Measurements from ENCODE around the gene SLC22A23.

Gene SLC22A23

DNA sequence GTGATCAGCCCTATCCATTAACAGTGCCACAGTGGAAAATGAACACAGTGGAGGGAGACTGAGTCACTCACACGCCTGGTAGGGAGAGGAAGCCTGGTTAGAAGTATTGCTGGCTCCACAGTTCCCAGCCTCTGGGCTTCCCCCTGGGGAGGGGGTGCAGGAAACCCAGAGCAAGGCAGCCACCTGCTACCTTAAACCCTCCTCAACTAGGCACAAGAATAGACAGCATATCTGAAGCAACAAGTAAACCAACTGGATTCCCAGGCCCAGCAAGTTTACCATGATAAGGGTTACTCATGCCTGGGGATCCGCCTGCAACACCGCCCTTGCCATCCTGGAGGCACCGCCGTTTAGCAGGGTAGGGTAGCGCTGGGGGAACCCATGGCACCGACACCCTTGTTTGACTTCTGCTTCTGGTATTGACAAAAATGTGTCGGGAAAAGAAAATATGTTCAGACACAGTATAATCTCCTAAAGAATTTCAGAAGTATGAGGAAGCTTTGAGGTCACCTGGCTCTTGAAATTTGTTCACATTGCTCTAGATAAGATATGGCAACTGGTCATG, 38.3 kb downstream of the SLC22A23 start:
- no peaks in the 10 kb centered on the region for H3K36me3 ChIP-seq (ENCODE audit: control insufficient read depth, insufficient read depth, low read length)
- H3K4me3 ChIP-seq (ENCODE audit: low read depth, low read length) = no peak overlapping the region
- H3K27me3 ChIP-seq (ENCODE audit: control insufficient read depth, insufficient read depth, low read length) = no peaks in the 10 kb centered on the region
- peaks cover 85% of the 10 kb centered on the region for H3K4me1 ChIP-seq (ENCODE audit: control insufficient read depth, insufficient read depth, low read length)
- H3K27ac ChIP-seq (ENCODE audit: low read depth, low read length) = no peak overlapping the region
- H3K9ac ChIP-seq (ENCODE audit: low read depth, low read length) = no peak overlapping the region
- no peaks in the 10 kb centered on the region for H3K9me3 ChIP-seq (ENCODE audit: control insufficient read depth, insufficient read depth, low read length)

DNA sequence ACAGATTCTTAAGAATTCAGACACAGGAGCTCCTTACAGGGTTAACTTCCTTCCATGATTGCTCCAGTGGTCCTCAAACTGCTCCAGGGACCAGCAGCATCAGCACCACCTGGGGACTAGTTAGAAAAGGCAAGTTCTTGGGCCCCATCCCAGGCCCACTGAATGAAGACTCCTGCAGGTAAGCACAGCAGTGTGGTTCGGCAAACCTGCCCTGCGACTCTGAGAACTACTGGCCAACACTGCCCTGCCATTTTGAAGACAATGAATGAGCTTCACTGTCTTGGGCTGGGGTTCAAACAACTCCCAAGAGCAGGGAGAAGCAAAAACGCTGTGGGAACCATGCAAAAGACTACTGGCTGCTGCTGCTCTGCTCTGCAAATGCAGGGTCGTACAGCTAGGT, 39.4 kb downstream of the SLC22A23 start:
- H3K4me1 ChIP-seq (ENCODE audit: control insufficient read depth, insufficient read depth, low read length) = peaks cover 74% of the 10 kb centered on the region
- H3K9ac ChIP-seq (ENCODE audit: low read depth, low read length) = no peak overlapping the region
- H3K27ac ChIP-seq (ENCODE audit: low read depth, low read length) = no peak overlapping the region
- H3K27me3 ChIP-seq (ENCODE audit: control insufficient read depth, insufficient read depth, low read length) = no peaks in the 10 kb centered on the region
- no peaks in the 10 kb centered on the region for H3K9me3 ChIP-seq (ENCODE audit: control insufficient read depth, insufficient read depth, low read length)
- no peak overlapping the region for H3K4me3 ChIP-seq (ENCODE audit: low read depth, low read length)
- peaks cover 2% of the 10 kb centered on the region; the same call in 1 of the 2 replicates for H3K36me3 ChIP-seq (ENCODE audit: control insufficient read depth, insufficient read depth, low read length)

DNA sequence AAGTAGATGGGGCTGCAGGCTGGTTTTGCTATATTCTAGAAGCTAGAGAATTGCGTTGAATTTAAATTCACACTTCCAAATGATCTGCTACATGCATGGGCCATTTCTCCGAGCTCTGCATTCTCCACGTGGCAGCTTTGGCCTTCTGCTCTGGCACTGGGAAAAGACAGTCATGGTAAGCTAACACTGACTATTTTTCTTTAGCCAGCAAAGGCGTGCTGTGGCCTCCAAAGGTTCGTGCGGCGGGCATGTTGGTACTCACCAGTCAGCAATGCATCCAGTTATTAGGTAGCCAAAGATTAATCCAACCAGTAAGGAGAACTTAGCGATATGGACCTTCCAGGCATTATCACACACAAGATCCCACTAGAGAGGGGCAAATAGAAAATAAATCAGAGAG, 41.4 kb downstream of the SLC22A23 start:
- no peak overlapping the region for H3K9ac ChIP-seq (ENCODE audit: low read depth, low read length)
- peaks cover 54% of the 10 kb centered on the region for H3K4me1 ChIP-seq (ENCODE audit: control insufficient read depth, insufficient read depth, low read length)
- no peak overlapping the region for H3K4me3 ChIP-seq (ENCODE audit: low read depth, low read length)
- H3K36me3 ChIP-seq (ENCODE audit: control insufficient read depth, insufficient read depth, low read length) = peaks cover 6% of the 10 kb centered on the region; the same call in 1 of the 2 replicates
- no peak overlapping the region for H3K27ac ChIP-seq (ENCODE audit: low read depth, low read length)
- no peaks in the 10 kb centered on the region for H3K27me3 ChIP-seq (ENCODE audit: control insufficient read depth, insufficient read depth, low read length)
- no peaks in the 10 kb centered on the region for H3K9me3 ChIP-seq (ENCODE audit: control insufficient read depth, insufficient read depth, low read length)

DNA sequence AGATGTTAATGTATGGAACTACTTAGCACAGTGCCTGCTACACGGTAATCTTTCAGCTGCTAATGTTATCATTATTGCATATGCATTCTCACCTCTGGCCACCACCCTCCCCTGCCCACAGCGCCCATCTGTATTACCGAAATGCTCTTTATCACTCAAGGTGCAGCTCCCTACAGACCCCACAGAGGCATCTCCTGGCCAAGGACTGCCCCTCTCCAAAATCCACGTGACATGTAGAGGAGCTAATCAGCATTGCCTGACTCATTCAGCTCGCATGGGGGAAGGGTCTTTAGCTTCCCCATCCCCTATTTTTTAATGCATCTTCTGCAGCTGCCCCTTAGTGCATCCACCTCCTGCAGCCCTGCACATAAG, 41.8 kb downstream of the SLC22A23 start:
- Histone ChIP-seq H3K9me3 (ENCODE audit: control insufficient read depth, insufficient read depth, low read length) (no peaks in the 10 kb centered on the region), H3K9ac (ENCODE audit: low read depth, low read length) (no peak overlapping the region), H3K4me1 (ENCODE audit: control insufficient read depth, insufficient read depth, low read length) (peaks cover 51% of the 10 kb centered on the region), H3K27me3 (ENCODE audit: control insufficient read depth, insufficient read depth, low read length) (no peaks in the 10 kb centered on the region), H3K4me3 (ENCODE audit: low read depth, low read length) (no peak overlapping the region), H3K27ac (ENCODE audit: low read depth, low read length) (peak overlapping the region; percentile 54), H3K36me3 (ENCODE audit: control insufficient read depth, insufficient read depth, low read length) (peaks cover 6% of the 10 kb centered on the region; the same call in 1 of the 2 replicates)

DNA sequence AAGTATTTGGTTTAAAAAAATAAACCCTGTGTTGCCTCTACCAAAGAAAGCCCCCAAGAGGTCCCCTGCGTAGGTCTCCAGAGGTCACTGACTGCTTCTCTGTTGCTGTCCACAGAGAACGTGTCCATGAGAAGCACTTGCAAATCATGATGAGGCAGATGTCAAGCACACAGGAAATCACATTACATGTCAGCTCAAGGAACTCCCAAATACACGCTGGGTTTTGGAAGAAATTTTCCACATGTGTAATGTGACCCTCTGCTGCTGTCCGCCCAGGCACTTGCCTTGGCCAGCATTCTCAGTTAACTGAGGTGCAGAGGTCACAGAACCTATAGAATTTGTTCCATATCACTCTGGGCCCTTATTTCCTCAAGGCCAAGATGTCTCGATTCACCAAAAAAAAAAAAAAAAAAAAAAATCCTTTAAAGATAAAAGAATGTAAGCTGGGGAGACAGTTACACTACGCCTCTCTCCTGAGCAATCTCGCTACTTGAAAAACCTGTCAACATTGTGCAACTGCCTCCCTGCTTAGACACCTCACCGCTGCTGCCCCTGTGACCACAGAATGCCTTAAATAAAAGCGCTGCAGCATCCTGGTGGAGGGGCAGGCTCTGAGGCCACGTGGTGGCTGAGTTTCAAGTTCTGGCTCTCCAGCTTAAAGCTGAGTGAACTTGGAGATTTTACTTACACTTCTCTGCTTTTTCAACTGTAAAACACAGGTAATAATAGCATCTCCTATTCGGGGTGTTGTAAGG, 42.3 kb downstream of the SLC22A23 start:
- H3K9ac ChIP-seq (ENCODE audit: low read depth, low read length) = no peak overlapping the region; the same call in 1 of the 2 replicates
- H3K36me3 ChIP-seq (ENCODE audit: control insufficient read depth, insufficient read depth, low read length) = peaks cover 6% of the 10 kb centered on the region; the same call in 1 of the 2 replicates
- H3K27me3 ChIP-seq (ENCODE audit: control insufficient read depth, insufficient read depth, low read length) = no peaks in the 10 kb centered on the region
- peak overlapping the region; percentile 54 for H3K27ac ChIP-seq (ENCODE audit: low read depth, low read length)
- peaks cover 51% of the 10 kb centered on the region for H3K4me1 ChIP-seq (ENCODE audit: control insufficient read depth, insufficient read depth, low read length)
- H3K9me3 ChIP-seq (ENCODE audit: control insufficient read depth, insufficient read depth, low read length) = no peaks in the 10 kb centered on the region
- H3K4me3 ChIP-seq (ENCODE audit: low read depth, low read length) = no peak overlapping the region

DNA sequence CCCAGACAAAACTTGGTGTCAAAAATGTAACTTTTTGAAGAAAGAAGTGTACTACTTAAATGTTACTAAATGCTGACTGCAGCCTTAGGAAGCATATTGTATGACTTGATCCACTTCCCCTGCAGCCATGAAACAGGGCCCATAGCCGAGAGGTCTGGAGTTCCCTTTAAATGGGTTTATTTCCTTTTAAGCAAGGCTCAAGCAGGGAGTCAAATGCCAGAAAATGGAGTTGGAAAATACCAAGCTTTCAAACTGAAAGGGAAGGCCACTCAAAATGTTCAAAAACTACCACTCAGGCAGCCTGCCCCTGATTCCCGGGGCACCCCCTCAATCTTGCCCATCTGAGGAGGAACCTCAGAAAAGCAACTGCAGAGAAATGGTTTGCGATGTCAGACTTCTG, 43.3 kb downstream of the SLC22A23 start:
- Histone ChIP-seq H3K4me1 (ENCODE audit: control insufficient read depth, insufficient read depth, low read length) (peaks cover 58% of the 10 kb centered on the region), H3K36me3 (ENCODE audit: control insufficient read depth, insufficient read depth, low read length) (peaks cover 6% of the 10 kb centered on the region; the same call in 1 of the 2 replicates), H3K9ac (ENCODE audit: low read depth, low read length) (no peak overlapping the region), H3K9me3 (ENCODE audit: control insufficient read depth, insufficient read depth, low read length) (no peaks in the 10 kb centered on the region), H3K27ac (ENCODE audit: low read depth, low read length) (no peak overlapping the region), H3K4me3 (ENCODE audit: low read depth, low read length) (no peak overlapping the region), H3K27me3 (ENCODE audit: control insufficient read depth, insufficient read depth, low read length) (no peaks in the 10 kb centered on the region)

DNA sequence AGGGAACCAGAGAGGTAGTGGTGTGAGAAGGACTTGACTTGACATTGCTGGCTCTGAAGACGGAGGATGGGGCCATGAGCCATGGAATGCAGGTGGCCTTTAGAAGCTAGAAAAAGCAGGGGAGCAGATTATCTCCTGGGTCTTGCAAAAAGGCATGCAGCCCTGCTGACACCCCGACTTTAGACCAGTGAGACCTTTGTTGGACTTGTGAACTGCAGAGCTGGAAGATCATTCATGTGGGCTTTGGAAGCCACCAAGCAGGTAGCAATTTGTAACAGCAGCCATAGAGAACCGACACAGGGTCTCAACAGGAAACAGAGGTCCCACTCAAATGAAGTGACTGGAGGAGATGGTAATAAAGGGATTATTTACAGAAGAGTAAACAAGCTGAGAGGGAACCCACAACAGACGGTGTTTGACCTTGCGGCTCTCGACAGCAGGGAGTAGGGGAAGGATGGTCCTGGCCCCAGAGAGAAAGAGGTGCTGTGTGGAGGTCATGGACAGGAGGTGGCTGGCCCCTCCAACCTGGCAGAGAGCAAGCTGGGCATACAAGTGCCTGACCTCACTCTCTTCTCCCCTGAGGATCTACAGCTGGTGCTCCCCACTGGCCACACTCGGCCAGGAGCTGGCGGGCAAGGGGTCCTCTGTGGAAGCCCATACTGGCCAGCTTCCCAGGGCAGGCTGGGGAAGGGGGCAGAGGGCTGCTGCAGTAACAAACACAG, 43.9 kb downstream of the SLC22A23 start:
- Histone ChIP-seq H3K9me3 (ENCODE audit: control insufficient read depth, insufficient read depth, low read length) (no peaks in the 10 kb centered on the region), H3K4me3 (ENCODE audit: low read depth, low read length) (no peak overlapping the region), H3K27me3 (ENCODE audit: control insufficient read depth, insufficient read depth, low read length) (no peaks in the 10 kb centered on the region), H3K9ac (ENCODE audit: low read depth, low read length) (no peak overlapping the region), H3K27ac (ENCODE audit: low read depth, low read length) (no peak overlapping the region), H3K4me1 (ENCODE audit: control insufficient read depth, insufficient read depth, low read length) (peaks cover 55% of the 10 kb centered on the region), H3K36me3 (ENCODE audit: control insufficient read depth, insufficient read depth, low read length) (peaks cover 6% of the 10 kb centered on the region; the same call in 1 of the 2 replicates)

DNA sequence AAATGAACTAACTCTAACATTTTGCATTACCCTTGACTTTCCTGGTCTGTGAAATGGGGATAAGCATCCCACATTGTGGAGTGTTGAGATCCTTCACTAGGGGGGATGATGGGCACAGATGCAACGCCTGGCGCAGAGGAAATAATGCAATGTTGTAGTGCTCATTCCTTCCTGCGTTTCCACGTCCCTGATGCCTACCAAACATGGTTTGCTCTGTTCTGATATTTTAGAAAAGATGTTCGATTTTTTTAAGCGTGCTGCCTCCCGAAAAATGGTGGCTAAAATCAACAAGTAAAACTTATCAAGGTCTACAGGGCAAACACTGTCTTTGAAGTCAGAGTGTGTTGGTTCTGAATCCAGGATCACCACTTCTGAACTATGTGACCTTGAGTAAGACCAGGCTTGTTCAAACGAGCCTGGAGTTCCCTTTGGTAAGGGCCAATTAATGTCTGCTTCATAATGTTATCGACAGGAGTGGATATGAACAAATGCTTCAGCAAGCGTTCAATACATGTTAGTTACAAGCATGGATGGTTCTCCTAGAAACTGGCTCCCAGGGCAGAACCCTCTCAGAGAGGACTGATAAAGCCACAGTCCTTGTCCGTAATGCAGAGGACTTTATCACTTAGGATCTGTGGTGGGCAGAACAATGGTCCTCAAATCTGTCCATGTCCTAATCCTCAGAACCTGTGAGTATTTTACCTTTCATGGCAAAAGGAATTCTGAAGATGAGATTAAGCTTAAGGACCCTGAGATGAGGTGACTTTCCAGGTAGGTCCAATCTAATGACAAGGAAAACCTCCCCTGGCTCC, 44.7 kb downstream of the SLC22A23 start:
- no peak overlapping the region for H3K9ac ChIP-seq (ENCODE audit: low read depth, low read length)
- H3K4me3 ChIP-seq (ENCODE audit: low read depth, low read length) = no peak overlapping the region

DNA sequence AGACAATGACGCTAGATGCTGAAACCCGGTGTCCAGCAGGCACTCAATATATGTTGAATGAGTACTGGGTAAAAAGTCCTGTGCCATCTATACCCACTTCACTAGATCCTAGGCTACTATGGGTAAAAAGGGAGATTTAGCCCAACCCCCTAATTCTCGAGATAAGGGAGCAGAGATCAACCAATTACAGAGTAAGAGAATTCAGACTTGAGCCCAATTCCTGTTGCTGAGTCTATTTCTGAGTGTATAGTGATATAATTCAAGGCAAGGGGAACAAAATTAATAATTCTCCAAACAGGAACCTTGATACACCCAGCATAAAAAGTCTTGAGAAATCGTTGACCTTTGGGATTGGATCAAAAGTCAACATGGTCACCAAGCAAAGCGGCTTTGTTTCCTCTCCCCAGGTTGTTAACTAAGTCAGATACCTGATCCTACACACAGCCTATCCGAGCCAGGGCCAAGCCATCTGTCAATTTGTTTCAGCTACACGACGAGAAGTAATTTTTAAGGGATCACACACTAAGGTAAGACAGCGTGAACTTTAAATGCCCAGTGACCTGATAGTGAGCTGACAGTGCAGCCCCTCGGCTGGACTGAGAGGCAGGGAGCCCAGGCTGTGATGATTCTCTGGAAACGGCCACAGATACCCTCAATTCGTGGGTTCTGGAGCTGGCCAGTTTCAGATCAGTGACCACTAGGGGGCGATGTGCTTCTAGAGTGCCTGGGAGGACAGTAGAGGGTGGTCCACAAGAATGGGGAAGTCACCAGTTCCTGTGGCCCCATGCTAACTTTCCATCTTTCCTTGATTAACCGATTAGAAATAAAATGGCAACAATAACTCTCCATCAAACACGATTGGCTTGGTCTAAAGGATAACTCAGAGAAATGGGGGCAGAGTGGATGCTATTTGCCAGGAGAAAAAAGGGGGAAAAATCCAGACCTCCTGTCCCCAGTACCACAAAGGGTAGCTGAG, 46.2 kb downstream of the SLC22A23 start:
- Histone ChIP-seq H3K9me3 (ENCODE audit: control insufficient read depth, insufficient read depth, low read length) (no peaks in the 10 kb centered on the region), H3K27ac (ENCODE audit: low read depth, low read length) (peak overlapping the region; percentile 50), H3K36me3 (ENCODE audit: control insufficient read depth, insufficient read depth, low read length) (peaks cover 6% of the 10 kb centered on the region; the same call in 1 of the 2 replicates), H3K9ac (ENCODE audit: low read depth, low read length) (no peak overlapping the region), H3K4me3 (ENCODE audit: low read depth, low read length) (no peak overlapping the region), H3K27me3 (ENCODE audit: control insufficient read depth, insufficient read depth, low read length) (no peaks in the 10 kb centered on the region), H3K4me1 (ENCODE audit: control insufficient read depth, insufficient read depth, low read length) (peaks cover 39% of the 10 kb centered on the region)

More for the DNA sequence above, 44.7 kb downstream of the SLC22A23 start:
- no peaks in the 10 kb centered on the region for H3K27me3 ChIP-seq (ENCODE audit: control insufficient read depth, insufficient read depth, low read length)
- no peaks in the 10 kb centered on the region for H3K9me3 ChIP-seq (ENCODE audit: control insufficient read depth, insufficient read depth, low read length)
- peaks cover 48% of the 10 kb centered on the region for H3K4me1 ChIP-seq (ENCODE audit: control insufficient read depth, insufficient read depth, low read length)
- H3K27ac ChIP-seq (ENCODE audit: low read depth, low read length) = no peak overlapping the region
- H3K36me3 ChIP-seq (ENCODE audit: control insufficient read depth, insufficient read depth, low read length) = peaks cover 6% of the 10 kb centered on the region; the same call in 1 of the 2 replicates

All from HUES48 (cell line).